OCI-LY3 (cell line): ENCODE data around the gene GGT7.
"Not testable (repeated sequence)": the region's sequence is repeated elsewhere in the genome, so short reads cannot be mapped to it uniquely, and the experiment has no call there.

Source experiments
- H2AFZ ChIP-seq: fragments of 200-600, 300-600 bp; shearing (Covaris generic); 2 replicates; pipeline ENCODE4 v1.6.0; 2014; ENCODE audit warnings: antibody characterized with exemption, low read depth, low read length
- H3K27ac ChIP-seq: fragments of 200-600, 300-600 bp; sonication (generic); 2 replicates; pipeline ENCODE4 v1.5.1; 2014; ENCODE audit warnings: mild to moderate bottlenecking, low read length, moderate library complexity, mixed read lengths
- H3K27me3 ChIP-seq: fragments of 200-600, 300-600 bp; sonication (generic); 2 replicates; pipeline ENCODE4 v1.6.1; 2014; ENCODE audit warnings: low read depth, low read length, mixed read lengths
- H3K36me3 ChIP-seq: fragments of 200-600, 300-600 bp; sonication (generic); replicated peaks from 2 replicates; pipeline ENCODE3; 2014; ENCODE audit warnings: low read depth, low read length, mixed read lengths
- H3K4me1 ChIP-seq: fragments of 300-600, 200-600 bp; sonication (generic); 2 replicates; pipeline ENCODE4 v1.6.1; 2014; ENCODE audit warnings: low read length, mixed read lengths
- H3K4me2 ChIP-seq: fragments of 200-600, 300-600 bp; sonication (generic); 2 replicates; pipeline ENCODE4 v1.6.1; 2014; ENCODE audit warnings: low read length, mixed read lengths
- H3K4me3 ChIP-seq: fragments of 300-600, 200-600 bp; sonication (generic); 2 replicates; pipeline ENCODE4 v1.5.1; 2014; ENCODE audit warnings: antibody characterized with exemption, mild to moderate bottlenecking, low read length, moderate library complexity
- H3K79me2 ChIP-seq: fragments of 300-600, 200-600 bp; shearing (Covaris generic); 2 replicates; pipeline ENCODE4 v1.6.1; 2014; ENCODE audit warnings: mild to moderate bottlenecking, low read length, mixed read lengths
- H3K9ac ChIP-seq: fragments of 300-600, 200-600 bp; shearing (Covaris generic); 2 replicates; pipeline ENCODE4 v1.6.0; 2014; ENCODE audit warnings: mild to moderate bottlenecking, low read length, moderate library complexity
- H3K9me3 ChIP-seq: fragments of 200-600, 300-600 bp; shearing (Covaris generic); 2 replicates; pipeline ENCODE4 v1.6.1; 2014; ENCODE audit warnings: low read length, mixed read lengths; ENCODE audit not compliant: insufficient read depth
- H4K20me1 ChIP-seq: fragments of 200-600, 300-600 bp; sonication (generic); 2 replicates; pipeline ENCODE4 v1.6.1; 2016; ENCODE audit warnings: low read length, mixed read lengths; ENCODE audit not compliant: insufficient read depth
- CTCF ChIP-seq: fragments of 200-600, 300-600 bp; sonication (generic); IDR thresholded peaks from 2 replicates; pipeline ENCODE4 v1.5.1; 2014; ENCODE audit warnings: antibody characterized with exemption, low read length, low read depth
- EZH2phosphoT487 ChIP-seq: fragments of 200-600 bp; shearing (Covaris generic); IDR thresholded peaks from 2 replicates; pipeline ENCODE4 v1.6.1; 2018; ENCODE audit warnings: antibody characterized with exemption, mixed run types, low read depth

Gene GGT7

GRCh38 chr20:34884260-34884659 is 11.6 kb upstream of the GGT7 start:
- Histone ChIP-seq H2AFZ (no peak overlapping the region), H3K4me1 (peaks cover 8% of the 10 kb centered on the region), H3K27ac (no peak overlapping the region), H3K36me3 (peaks cover 5% of the 10 kb centered on the region), H3K27me3 (no peaks in the 10 kb centered on the region), H4K20me1 (no peaks in the 10 kb centered on the region), H3K4me2 (no peak overlapping the region), H3K4me3 (no peak overlapping the region), H3K9ac (no peak overlapping the region), H3K9me3 (no peaks in the 10 kb centered on the region), H3K79me2 (no peaks in the 10 kb centered on the region)
- TF ChIP-seq CTCF (no peak), EZH2phosphoT487 (no peak)

DNA sequence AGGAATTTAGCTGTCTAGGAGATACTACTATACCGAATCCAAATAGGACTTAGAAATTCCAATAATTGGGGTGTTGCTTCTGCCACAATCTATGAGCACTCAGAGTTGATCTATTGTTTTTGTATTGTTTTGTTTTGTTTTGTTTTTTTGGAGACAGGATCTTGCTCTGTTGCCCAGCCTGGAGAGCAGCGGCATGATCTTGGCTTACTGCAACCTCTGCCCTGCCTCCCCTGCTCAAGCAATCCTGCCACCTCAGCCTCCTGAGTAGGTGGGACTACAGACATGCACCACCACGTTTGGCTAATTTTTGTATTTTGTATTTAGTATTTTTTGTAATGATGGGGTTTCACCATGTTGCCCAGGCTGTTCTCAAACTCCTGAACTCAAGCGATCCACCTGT is 11.2 kb upstream of the GGT7 start:
- Histone ChIP-seq H3K36me3 (peaks cover 5% of the 10 kb centered on the region), H3K79me2 (no peaks in the 10 kb centered on the region), H3K4me3 (no peak overlapping the region), H3K4me2 (no peak overlapping the region), H4K20me1 (no peaks in the 10 kb centered on the region), H3K9me3 (no peaks in the 10 kb centered on the region), H3K27me3 (no peaks in the 10 kb centered on the region), H3K9ac (no peak overlapping the region), H2AFZ (no peak overlapping the region), H3K27ac (no peak overlapping the region), H3K4me1 (peaks cover 8% of the 10 kb centered on the region)
- TF ChIP-seq CTCF (no peak), EZH2phosphoT487 (no peak)

GRCh38 chr20:34883087-34883688 is 10.5 kb upstream of the GGT7 start:
- Histone ChIP-seq H3K9ac (no peak overlapping the region), H3K4me1 (peaks cover 8% of the 10 kb centered on the region), H3K9me3 (no peaks in the 10 kb centered on the region), H4K20me1 (no peaks in the 10 kb centered on the region), H3K36me3 (peaks cover 5% of the 10 kb centered on the region), H3K79me2 (no peaks in the 10 kb centered on the region), H3K4me3 (no peak overlapping the region), H3K4me2 (no peak overlapping the region), H3K27ac (0 out of 2 replicates have a peak overlapping the region, but pooled peaks have one; percentile 9), H2AFZ (no peak overlapping the region), H3K27me3 (no peaks in the 10 kb centered on the region)
- TF ChIP-seq EZH2phosphoT487 = no peak
- TF ChIP-seq CTCF = no peak

- TF ChIP-seq CTCF (no peak), EZH2phosphoT487 (no peak)
- no peak overlapping the region for H3K27ac ChIP-seq
- no peaks in the 10 kb centered on the region for H4K20me1 ChIP-seq
- H3K4me3 ChIP-seq = no peak overlapping the region
- peaks cover 4% of the 10 kb centered on the region for H3K4me1 ChIP-seq
- H3K4me2 ChIP-seq = no peak overlapping the region
- peaks cover 5% of the 10 kb centered on the region for H3K36me3 ChIP-seq
- no peak overlapping the region for H3K9ac ChIP-seq
- H3K79me2 ChIP-seq = no peaks in the 10 kb centered on the region
- no peak overlapping the region for H2AFZ ChIP-seq
- no peaks in the 10 kb centered on the region for H3K9me3 ChIP-seq
- no peaks in the 10 kb centered on the region for H3K27me3 ChIP-seq
Observed at GRCh38 chr20:34881689-34882088, 9.0 kb upstream of the GGT7 start.

GRCh38 chr20:34880971-34881370 is 8.3 kb upstream of the GGT7 start:
- not testable (repeated sequence) for H3K27me3 ChIP-seq, H3K4me3 ChIP-seq, H2AFZ ChIP-seq, H3K4me2 ChIP-seq, H3K4me1 ChIP-seq, H4K20me1 ChIP-seq, H3K9me3 ChIP-seq, H3K9ac ChIP-seq, H3K36me3 ChIP-seq, H3K27ac ChIP-seq, H3K79me2 ChIP-seq
